Hepatocyte (in vitro differentiated cells): ENCODE measurements around the gene SIX1. TPM values are rescaled to one million over a fixed set of nuclear protein-coding genes. Genes with fewer than 3 reads are reported as not detected.

Source experiments
- DNase-seq: peaks from one replicate; pipeline ENCODE4 v3.0.0-alpha.2; 2016; ENCODE audit warnings: low spot score
- H2AFZ ChIP-seq: fragments of 200-600 bp; sonication (generic); 2 replicates; pipeline ENCODE4 v1.6.0; 2016; ENCODE audit warnings: antibody characterized with exemption, mild to moderate bottlenecking
- H3K27ac ChIP-seq: fragments of 200-600 bp; sonication (generic); 2 replicates; pipeline ENCODE4 v1.5.1; 2016; ENCODE audit warnings: mild to moderate bottlenecking
- H3K27me3 ChIP-seq: fragments of 200-600 bp; sonication (generic); 2 replicates; pipeline ENCODE4 v1.6.1; 2016
- H3K36me3 ChIP-seq: fragments of 200-600 bp; sonication (generic); replicated peaks from 2 replicates; pipeline ENCODE4 v1.5.1; 2016; ENCODE audit warnings: low read depth; ENCODE audit not compliant: insufficient read depth
- H3K4me1 ChIP-seq: fragments of 200-600 bp; sonication (generic); 2 replicates; pipeline ENCODE4 v1.5.1; 2016; ENCODE audit warnings: mild to moderate bottlenecking, moderate library complexity; ENCODE audit not compliant: insufficient read depth
- H3K4me2 ChIP-seq: fragments of 200-600 bp; sonication (generic); 2 replicates; pipeline ENCODE4 v1.6.0; 2016
- H3K4me3 ChIP-seq: fragments of 200-600 bp; sonication (generic); 2 replicates; pipeline ENCODE4 v1.5.1; 2016; ENCODE audit warnings: mild to moderate bottlenecking
- H3K79me2 ChIP-seq: fragments of 200-600 bp; sonication (generic); 2 replicates; pipeline ENCODE4 v1.6.0; 2017; ENCODE audit warnings: mild to moderate bottlenecking
- H3K9me2 ChIP-seq: fragments of 200-600 bp; sonication (generic); replicated peaks from 2 replicates; pipeline ENCODE4 v1.6.0; 2017; ENCODE audit warnings: mild to moderate bottlenecking; ENCODE audit not compliant: insufficient read depth
- H3K9me3 ChIP-seq: fragments of 200-600 bp; sonication (generic); 2 replicates; pipeline ENCODE4 v1.5.1; 2016; ENCODE audit warnings: low read depth, mild to moderate bottlenecking
- H4K20me1 ChIP-seq: fragments of 200-600 bp; sonication (generic); 2 replicates; pipeline ENCODE4 v1.6.0; 2016; ENCODE audit warnings: mild to moderate bottlenecking; ENCODE audit not compliant: insufficient read depth, poor library complexity, severe bottlenecking
- EZH2 ChIP-seq: fragments of 200-600 bp; sonication (generic); IDR thresholded peaks from 2 replicates; pipeline ENCODE4 v1.6.1; 2016; ENCODE audit warnings: antibody characterized with exemption, mild to moderate bottlenecking, borderline replicate concordance
- EZH2phosphoT487 ChIP-seq: fragments of 200-600 bp; sonication (generic); IDR thresholded peaks from one replicate; pipeline ENCODE4 v1.6.1; 2018; ENCODE audit warnings: antibody characterized with exemption, mild to moderate bottlenecking, low read depth, moderate library complexity; ENCODE audit not compliant: unreplicated experiment, severe bottlenecking
- WGBS: methylation state at CpG from one replicate; pipeline ENCODE4 v1.1.6; 2016; ENCODE audit warnings: low lambda C conversion rate; ENCODE audit errors: missing lambda C conversion rate; 5-methylcytosine and 5-hydroxymethylcytosine counted together
- polyA plus RNA-seq: library from polyadenylated mRNA; unstranded; fragments of >200 nt; fragmentation: Nextera tagmentation; extraction: Ambion mirVana; gene quantifications from 2 replicates; pipeline ENCODE4 v1.2.1, GENCODE V29; 2016
- total RNA-seq: library from RNA; depleted of rRNA; stranded (reverse); fragments of >200 nt; gene quantifications from 2 replicates; pipeline ENCODE4 v1.2.3, GENCODE V29; 2014
- TF ChIP-seq, protein P1 (sequence below): fragments of 200-600 bp; sonication (generic); IDR thresholded peaks from 2 replicates; pipeline ENCODE4 v1.5.1; 2016; ENCODE audit warnings: antibody characterized with exemption, mild to moderate bottlenecking; ENCODE audit not compliant: poor library complexity

Gene SIX1
- total and polyA plus RNA-seq, 2 experiments from 2014 or later: 5.9 to 6.3 TPM

DNA sequence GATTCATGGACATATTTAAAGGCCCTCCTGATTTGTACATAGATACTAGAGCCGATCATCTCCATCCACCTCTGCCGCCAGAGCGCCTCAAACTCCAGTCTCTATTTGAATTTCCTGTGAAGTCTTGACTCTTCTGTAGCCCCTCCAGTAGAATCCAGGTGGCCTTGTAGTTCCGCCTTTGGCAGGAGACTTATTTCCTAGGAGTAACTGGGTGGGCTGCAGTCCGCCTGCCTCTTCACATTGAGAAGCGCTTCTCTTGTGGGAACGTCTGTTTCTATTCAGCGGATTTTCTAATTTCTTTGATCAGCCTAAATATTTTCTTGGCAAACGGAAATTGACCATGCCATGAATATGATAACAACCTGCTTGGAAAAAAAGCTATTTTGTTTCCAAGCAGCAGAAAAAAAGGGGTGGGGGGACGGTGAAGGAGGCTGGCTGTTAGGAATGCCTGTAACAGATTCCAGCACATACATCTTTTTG is 9.0 kb upstream of the SIX1 start:
- Histone ChIP-seq H3K27ac (peak overlapping the region; percentile 87), H3K4me1 (peaks cover 19% of the 10 kb centered on the region), H2AFZ (peak overlapping the region; percentile 73), H3K9me2 (no peaks in the 10 kb centered on the region), H3K36me3 (no peaks in the 10 kb centered on the region), H3K4me2 (peak overlapping the region; percentile 95), H3K4me3 (peak overlapping the region; percentile 87), H3K79me2 (no peaks in the 10 kb centered on the region), H3K9me3 (no peaks in the 10 kb centered on the region), H3K27me3 (peaks cover 83% of the 10 kb centered on the region), H4K20me1 (no peaks in the 10 kb centered on the region)
- no peak for TF ChIP-seq EZH2phosphoT487
- no peak for TF ChIP-seq EZH2
- TF ChIP-seq, protein P1, sequence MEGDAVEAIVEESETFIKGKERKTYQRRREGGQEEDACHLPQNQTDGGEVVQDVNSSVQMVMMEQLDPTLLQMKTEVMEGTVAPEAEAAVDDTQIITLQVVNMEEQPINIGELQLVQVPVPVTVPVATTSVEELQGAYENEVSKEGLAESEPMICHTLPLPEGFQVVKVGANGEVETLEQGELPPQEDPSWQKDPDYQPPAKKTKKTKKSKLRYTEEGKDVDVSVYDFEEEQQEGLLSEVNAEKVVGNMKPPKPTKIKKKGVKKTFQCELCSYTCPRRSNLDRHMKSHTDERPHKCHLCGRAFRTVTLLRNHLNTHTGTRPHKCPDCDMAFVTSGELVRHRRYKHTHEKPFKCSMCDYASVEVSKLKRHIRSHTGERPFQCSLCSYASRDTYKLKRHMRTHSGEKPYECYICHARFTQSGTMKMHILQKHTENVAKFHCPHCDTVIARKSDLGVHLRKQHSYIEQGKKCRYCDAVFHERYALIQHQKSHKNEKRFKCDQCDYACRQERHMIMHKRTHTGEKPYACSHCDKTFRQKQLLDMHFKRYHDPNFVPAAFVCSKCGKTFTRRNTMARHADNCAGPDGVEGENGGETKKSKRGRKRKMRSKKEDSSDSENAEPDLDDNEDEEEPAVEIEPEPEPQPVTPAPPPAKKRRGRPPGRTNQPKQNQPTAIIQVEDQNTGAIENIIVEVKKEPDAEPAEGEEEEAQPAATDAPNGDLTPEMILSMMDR: no peak
- 12% methylated on average over 10 of the region's 10 CpGs for WGBS
- DNase-seq: no peak

DNA sequence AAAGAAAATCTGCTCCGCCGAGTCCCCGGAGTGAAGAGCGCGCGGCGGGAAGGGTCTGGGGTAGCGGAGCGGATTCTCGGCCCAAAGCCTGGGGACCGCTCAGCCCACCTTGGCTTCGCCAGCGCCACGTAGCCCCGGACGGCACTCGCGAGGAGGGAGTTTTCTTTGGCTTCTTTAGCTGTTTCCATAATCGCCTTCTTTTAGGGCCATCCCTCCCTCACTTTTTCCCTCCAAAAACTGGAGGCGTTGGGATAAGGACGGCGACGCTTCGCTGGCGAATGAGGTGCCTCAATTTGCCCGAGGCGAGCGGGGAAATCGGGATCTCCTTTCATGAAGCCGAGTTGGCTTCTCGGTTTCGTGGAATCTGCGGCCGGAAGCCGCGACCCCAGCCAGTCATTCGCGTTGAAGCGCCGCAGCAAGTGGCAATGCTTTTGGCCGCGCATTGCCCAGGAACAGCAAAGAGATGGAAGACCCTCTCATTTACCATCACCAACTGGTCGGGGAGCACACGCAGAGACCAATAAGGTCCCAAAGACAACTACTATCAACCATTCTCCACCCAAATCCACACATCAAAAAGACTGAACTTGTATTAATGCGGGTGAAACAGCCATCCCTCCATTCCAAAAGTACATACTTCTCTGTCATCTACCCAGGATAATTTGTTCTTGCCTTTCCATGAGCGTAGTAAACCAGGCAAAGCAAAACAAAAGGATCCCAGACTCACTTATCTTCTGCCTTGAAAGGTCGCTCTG is 8.4 kb upstream of the SIX1 start:
- peak overlapping the region; percentile 73 for H2AFZ ChIP-seq
- TF ChIP-seq, protein P1: no peak
- TF ChIP-seq EZH2phosphoT487 (peak; percentile 36), EZH2 (peak; percentile 7)
- 2% methylated on average over 47 of the region's 47 CpGs for WGBS
- peak overlapping the region; percentile 87 for H3K27ac ChIP-seq
- H3K4me2 ChIP-seq: peak overlapping the region; percentile 95
- H3K27me3 ChIP-seq: peaks cover 84% of the 10 kb centered on the region
- no peaks in the 10 kb centered on the region for H4K20me1 ChIP-seq
- peak overlapping the region; percentile 87 for H3K4me3 ChIP-seq
- H3K36me3 ChIP-seq: no peaks in the 10 kb centered on the region
- no peaks in the 10 kb centered on the region for H3K9me2 ChIP-seq
- H3K79me2 ChIP-seq: no peaks in the 10 kb centered on the region
- peaks cover 19% of the 10 kb centered on the region for H3K4me1 ChIP-seq
- H3K9me3 ChIP-seq: no peaks in the 10 kb centered on the region
- peak; percentile 8 for DNase-seq

DNA sequence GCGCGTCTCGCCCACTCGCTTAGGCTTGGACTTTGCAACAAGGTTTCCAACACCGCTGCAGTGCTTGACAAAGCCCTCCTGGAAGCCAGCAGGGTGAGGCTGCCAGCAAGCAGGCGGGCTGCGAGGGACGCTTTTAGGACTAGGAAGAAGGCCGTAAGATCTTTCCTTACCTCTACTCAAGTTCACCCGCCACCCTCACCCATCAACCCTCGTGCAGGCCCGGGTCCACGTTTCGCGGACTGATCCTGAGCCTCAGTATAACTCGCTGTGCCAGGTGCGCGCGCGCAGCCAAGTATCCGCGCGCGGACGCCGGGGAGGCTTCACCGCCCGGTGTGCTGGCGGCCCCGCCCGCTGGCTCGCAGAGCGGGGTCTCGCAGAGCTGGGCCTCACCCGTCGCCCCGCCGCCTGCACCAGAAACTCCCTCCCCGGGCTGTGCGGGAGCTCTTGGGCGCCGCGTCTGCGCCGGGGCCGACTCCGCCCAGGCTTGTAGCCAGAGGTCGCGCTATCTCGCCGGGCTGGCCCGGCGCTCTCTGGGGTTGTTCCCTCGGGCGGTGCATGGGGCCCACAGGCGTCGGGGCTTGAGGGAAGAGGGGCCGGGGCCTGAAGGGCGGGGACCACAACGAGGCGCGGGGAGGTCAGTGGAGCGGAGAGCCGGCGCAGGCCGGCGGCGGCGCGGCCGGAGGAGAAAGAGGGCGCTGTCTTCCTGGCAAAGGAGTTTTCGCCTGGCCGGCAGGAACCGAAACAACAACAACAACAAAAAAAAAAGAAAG is 7.6 kb upstream of the SIX1 start:
- Histone ChIP-seq H3K79me2 (no peaks in the 10 kb centered on the region), H3K9me2 (no peaks in the 10 kb centered on the region), H3K27ac (peak overlapping the region; percentile 87), H3K4me1 (peaks cover 19% of the 10 kb centered on the region), H3K9me3 (no peaks in the 10 kb centered on the region), H4K20me1 (no peaks in the 10 kb centered on the region), H3K27me3 (peaks cover 92% of the 10 kb centered on the region), H3K4me2 (peak overlapping the region; percentile 95), H3K4me3 (peak overlapping the region; percentile 87), H3K36me3 (no peaks in the 10 kb centered on the region), H2AFZ (peak overlapping the region; percentile 73)
- peak; percentile 68 for DNase-seq
- TF ChIP-seq EZH2phosphoT487 (no peak), EZH2 (peak; percentile 64)
- TF ChIP-seq, protein P1: peak; percentile 54
- 3% methylated on average over 26 of the region's 75 CpGs for WGBS
